Measurements from ENCODE around the gene TYW3. TPM values are rescaled to one million over a fixed set of nuclear protein-coding genes. Genes with fewer than 3 reads are reported as not detected.
"Not testable (repeated sequence)": the region's sequence is repeated elsewhere in the genome, so short reads cannot be mapped to it uniquely, and the experiment has no call there.

TYW3 gene
- total RNA-seq, 1 donor from 2014 or later, result 33.7 TPM

DNA sequence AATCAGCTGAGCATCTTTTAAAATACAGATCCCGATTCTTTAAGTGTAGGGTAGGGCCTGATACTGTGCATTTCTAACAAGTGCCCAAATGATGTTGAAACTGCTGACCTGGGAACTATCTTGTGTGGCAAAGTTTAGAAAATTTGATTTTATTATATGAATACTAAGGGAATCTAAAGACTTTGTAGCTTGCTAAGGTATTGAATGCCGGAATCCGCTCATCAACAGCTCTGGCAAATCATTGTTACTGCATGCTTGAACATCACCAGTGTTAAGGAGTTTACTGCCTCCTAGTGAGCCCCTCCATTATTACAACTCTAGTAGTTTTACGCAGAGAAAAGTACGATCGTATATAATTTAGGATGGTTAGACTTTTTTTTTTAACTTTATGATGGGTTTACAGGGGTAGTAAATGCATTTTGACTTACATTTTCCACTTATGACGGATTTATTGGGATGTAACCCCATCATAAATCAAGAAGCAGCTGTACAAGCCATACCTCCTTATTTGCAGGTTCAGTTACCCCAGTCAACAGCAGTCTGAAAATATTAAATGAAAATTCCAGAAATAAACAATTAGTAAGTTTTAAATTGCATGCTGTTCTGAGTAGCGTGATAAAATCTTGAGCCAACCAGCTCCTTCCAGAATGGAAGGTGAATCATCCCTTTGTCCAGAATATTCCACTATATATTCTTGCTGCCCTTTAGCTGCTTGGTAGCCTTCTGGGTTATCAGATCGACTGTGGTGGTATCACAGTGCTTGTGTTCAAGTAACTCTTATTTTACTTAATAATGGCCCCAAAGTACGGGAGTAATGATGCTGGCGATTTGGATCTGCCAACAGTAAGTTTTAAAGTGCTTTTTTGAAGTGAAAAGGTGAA, 892 bp downstream of the TYW3 start:
- intact Hi-C loops (cut with micrococcal nuclease), result loop anchor here (1.0 to 10.0 kb wide), 6 partner anchors 29 to 1051 kb away; partner anchors contain the start of genes ACADM, FPGT, LRRIQ3 and RABGGTB
- Mint-ChIP-seq H3K4me1 (ENCODE audit: low read depth) (peaks cover 37% of the 10 kb centered on the region), H3K27me3 (ENCODE audit: insufficient read depth) (no peaks in the 10 kb centered on the region), H3K9me3 (no peaks in the 10 kb centered on the region), H3K36me3 (ENCODE audit: low read depth) (peaks cover 14% of the 10 kb centered on the region), H3K4me3 (peak overlapping the region; percentile 93), H3K27ac (peak overlapping the region; percentile 99)
- peak; percentile 31 for DNase-seq (ENCODE audit: low spot score)

DNA sequence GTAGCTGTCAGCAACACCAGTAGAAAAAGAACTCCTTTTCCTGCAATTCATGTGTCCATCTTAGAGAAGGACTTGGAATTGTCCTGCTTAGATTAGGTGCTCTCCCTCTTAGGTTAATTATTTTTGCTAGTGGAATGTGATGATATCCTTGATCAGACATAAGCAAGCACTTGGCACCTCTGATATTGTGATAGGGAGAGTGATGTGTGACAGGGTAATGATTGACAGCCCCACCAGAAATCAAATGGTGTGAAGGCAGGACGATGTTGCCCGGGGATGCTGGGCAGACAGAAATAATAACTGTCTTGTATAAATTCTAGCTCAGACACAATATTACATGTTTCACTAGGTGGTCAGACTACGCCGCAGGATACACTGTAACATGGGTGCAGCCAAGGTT, 4.4 kb downstream of the TYW3 start:
- H3K4me1 Mint-ChIP-seq (ENCODE audit: low read depth), result peaks cover 22% of the 10 kb centered on the region
- no peak overlapping the region for H3K27ac Mint-ChIP-seq
- H3K36me3 Mint-ChIP-seq (ENCODE audit: low read depth), result peaks cover 41% of the 10 kb centered on the region

DNA sequence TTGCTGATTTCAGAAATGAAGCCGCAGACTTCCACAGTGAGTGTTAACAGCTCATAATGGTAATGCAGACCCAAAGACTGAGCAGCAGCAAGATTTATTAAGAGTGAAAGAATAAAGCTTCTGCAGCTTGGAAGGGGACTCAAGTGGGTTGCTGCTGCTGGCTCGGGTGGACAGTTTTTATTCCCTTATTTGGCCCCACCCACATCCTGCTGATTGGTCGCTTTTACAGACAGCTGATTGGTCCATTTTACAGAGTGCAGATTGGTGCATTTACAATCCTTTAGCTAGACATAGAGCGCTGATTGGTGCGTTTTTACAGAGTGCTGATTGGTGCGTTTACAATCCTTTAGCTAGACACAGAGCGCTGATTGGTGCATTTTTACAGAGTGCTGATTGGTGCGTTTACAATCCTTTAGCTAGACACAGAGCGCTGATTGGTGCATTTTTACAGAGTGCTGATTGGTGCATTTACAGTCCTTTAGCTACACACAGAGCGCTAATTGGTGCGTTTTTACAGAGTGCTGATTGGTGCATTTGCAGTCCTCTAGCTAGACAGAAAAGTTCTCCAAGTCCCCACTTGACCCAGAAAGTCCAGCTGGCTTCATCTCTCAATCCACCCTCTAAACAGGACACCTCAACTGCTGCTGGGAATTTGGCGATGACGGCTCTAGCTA, 7.5 kb downstream of the TYW3 start:
- peaks cover 22% of the 10 kb centered on the region for H3K9me3 Mint-ChIP-seq
- H3K4me3 Mint-ChIP-seq; H3K27me3 Mint-ChIP-seq (ENCODE audit: insufficient read depth); intact Hi-C loops (cut with micrococcal nuclease); H3K27ac Mint-ChIP-seq; DNase-seq (ENCODE audit: low spot score); H3K4me1 Mint-ChIP-seq (ENCODE audit: low read depth): not testable (repeated sequence)
- H3K36me3 Mint-ChIP-seq (ENCODE audit: low read depth), result peaks cover 66% of the 10 kb centered on the region

More for the DNA sequence above, 4.4 kb downstream of the TYW3 start:
- no peak overlapping the region for H3K4me3 Mint-ChIP-seq
- H3K27me3 Mint-ChIP-seq (ENCODE audit: insufficient read depth), result no peaks in the 10 kb centered on the region
- peaks cover 10% of the 10 kb centered on the region for H3K9me3 Mint-ChIP-seq
- DNase-seq (ENCODE audit: low spot score), result no peak
- intact Hi-C loops (cut with micrococcal nuclease), result loop anchor here (10.0 kb wide), 1 partner anchor 1047 kb away; the partner anchor contains the start of gene RABGGTB

DNA sequence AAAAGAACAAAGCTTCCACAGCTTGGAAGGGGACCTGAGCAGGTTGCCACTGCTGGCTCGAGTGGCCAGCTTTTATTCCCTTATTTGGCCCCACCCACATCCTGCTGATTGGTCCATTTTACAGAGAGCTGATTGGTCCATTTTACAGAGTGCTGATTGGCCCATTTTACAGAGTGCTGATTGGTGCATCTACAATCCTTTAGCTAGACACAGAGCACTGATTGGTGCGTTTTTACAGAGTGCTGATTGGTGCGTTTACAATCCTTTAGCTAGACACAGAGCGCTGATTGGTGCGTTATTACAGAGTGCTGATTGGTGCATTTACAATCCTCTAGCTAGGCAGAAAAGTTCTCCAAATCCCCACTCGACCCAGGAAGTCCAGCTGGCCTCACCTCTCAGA, 12.3 kb downstream of the TYW3 start:
- not testable (repeated sequence) for DNase-seq (ENCODE audit: low spot score)

DNA sequence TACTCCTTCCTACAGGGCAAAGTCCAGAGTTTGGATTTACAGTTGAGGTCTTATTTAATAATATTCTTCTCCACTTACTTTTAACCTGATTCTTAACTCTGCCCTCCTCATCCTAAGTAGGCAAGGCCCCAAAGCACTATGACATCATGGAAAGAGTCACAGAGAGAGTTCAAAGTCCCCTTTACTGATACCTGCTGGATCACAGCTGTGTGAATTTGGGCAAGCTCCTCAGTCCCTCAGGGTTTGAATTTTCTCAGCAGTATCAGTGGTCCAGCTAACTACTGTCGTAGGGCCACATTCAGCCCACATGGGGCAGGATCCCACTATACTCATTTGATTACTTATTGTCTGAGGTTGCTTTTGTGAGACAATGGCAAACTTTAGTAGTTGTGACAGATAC, 16.0 kb downstream of the TYW3 start:
- no peaks in the 10 kb centered on the region for H3K27me3 Mint-ChIP-seq (ENCODE audit: insufficient read depth)
- H3K4me3 Mint-ChIP-seq, result no peak overlapping the region
- intact Hi-C loops (cut with micrococcal nuclease), result no loop called here
- H3K9me3 Mint-ChIP-seq, result peaks cover 6% of the 10 kb centered on the region
- H3K27ac Mint-ChIP-seq, result no peak overlapping the region
- DNase-seq (ENCODE audit: low spot score), result no peak
- H3K4me1 Mint-ChIP-seq (ENCODE audit: low read depth), result no peaks in the 10 kb centered on the region
- H3K36me3 Mint-ChIP-seq (ENCODE audit: low read depth), result peaks cover 49% of the 10 kb centered on the region

More for the DNA sequence above, 12.3 kb downstream of the TYW3 start:
- peaks cover 13% of the 10 kb centered on the region for H3K9me3 Mint-ChIP-seq
- H3K4me1 Mint-ChIP-seq (ENCODE audit: low read depth); intact Hi-C loops (cut with micrococcal nuclease); H3K27me3 Mint-ChIP-seq (ENCODE audit: insufficient read depth); H3K27ac Mint-ChIP-seq; H3K4me3 Mint-ChIP-seq: not testable (repeated sequence)
- peaks cover 63% of the 10 kb centered on the region for H3K36me3 Mint-ChIP-seq (ENCODE audit: low read depth)

DNA sequence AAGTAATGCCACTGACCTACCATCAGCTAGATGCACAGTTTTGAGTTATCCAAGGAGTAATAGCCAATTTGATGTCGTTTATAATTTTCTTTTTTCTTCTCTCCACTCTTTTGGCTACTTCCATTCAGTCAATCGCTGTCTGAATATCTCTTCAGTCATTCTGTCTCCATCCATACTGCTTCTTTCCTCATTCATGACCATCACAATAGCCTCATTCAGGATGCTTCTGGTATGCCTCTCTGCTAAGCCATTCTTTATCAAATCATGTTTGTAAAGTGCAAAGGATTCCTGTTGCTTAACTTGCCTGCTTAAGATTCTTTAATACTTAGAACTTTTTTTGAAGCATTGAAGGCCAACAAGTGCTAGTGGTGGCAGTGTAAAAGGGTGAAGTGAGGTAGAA, 20.2 kb downstream of the TYW3 start:
- H3K9me3 Mint-ChIP-seq, result peaks cover 17% of the 10 kb centered on the region
- H3K36me3 Mint-ChIP-seq (ENCODE audit: low read depth), result peaks cover 61% of the 10 kb centered on the region
- no peaks in the 10 kb centered on the region for H3K4me1 Mint-ChIP-seq (ENCODE audit: low read depth)
- intact Hi-C loops (cut with micrococcal nuclease), result no loop called here
- no peak for DNase-seq (ENCODE audit: low spot score)
- H3K27me3 Mint-ChIP-seq (ENCODE audit: insufficient read depth), result no peaks in the 10 kb centered on the region
- H3K4me3 Mint-ChIP-seq, result no peak overlapping the region
- no peak overlapping the region for H3K27ac Mint-ChIP-seq

DNA sequence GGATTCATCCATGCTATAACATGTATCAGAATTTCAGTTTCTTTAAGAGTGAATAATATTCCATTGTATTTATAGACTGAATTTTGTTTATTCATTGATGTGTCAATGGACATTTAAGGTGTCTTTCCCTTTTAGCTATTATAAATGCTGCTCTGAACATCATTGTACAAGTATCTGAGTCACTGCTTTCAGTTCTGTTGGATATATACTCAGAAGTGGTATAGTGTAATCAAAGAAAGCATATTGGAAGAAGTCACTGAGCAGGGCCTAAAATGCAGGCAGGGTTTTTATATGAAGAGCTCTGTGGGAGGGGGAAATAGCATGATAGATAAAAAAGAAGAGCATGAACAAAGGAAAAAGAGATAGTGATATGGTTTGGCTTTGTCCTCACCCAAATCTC, 22.5 kb downstream of the TYW3 start:
- no peak overlapping the region for H3K27ac Mint-ChIP-seq
- H3K4me3 Mint-ChIP-seq, result no peak overlapping the region
- H3K9me3 Mint-ChIP-seq, result peaks cover 17% of the 10 kb centered on the region
- peaks cover 68% of the 10 kb centered on the region for H3K36me3 Mint-ChIP-seq (ENCODE audit: low read depth)
- no peaks in the 10 kb centered on the region for H3K27me3 Mint-ChIP-seq (ENCODE audit: insufficient read depth)
- intact Hi-C loops (cut with micrococcal nuclease), result no loop called here
- no peaks in the 10 kb centered on the region for H3K4me1 Mint-ChIP-seq (ENCODE audit: low read depth)
- no peak for DNase-seq (ENCODE audit: low spot score)

DNA sequence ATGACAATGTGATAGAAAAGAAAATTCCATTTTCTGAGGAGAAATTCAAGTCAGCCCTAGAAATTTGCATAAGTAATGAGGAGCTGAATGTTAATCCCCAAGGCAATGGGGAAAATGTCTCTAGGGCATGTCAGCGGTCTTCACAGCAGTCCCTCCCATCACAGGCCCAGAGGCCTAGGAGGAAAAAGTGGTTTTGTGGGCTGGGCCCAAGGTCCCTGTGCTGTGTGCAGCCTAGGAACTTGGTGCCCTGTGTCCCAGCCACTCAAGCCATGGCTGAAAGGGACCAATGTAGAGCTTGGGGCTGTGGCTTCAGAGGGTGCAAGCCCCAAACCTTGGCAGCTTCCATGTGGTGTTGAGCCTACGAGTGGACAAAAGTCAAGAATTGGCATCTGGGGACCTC, 23.7 kb downstream of the TYW3 start:
- H3K4me1 Mint-ChIP-seq (ENCODE audit: low read depth); intact Hi-C loops (cut with micrococcal nuclease); H3K4me3 Mint-ChIP-seq; H3K27me3 Mint-ChIP-seq (ENCODE audit: insufficient read depth); H3K27ac Mint-ChIP-seq; DNase-seq (ENCODE audit: low spot score): not testable (repeated sequence)
- Mint-ChIP-seq H3K36me3 (ENCODE audit: low read depth) (peaks cover 69% of the 10 kb centered on the region), H3K9me3 (peaks cover 17% of the 10 kb centered on the region)

DNA sequence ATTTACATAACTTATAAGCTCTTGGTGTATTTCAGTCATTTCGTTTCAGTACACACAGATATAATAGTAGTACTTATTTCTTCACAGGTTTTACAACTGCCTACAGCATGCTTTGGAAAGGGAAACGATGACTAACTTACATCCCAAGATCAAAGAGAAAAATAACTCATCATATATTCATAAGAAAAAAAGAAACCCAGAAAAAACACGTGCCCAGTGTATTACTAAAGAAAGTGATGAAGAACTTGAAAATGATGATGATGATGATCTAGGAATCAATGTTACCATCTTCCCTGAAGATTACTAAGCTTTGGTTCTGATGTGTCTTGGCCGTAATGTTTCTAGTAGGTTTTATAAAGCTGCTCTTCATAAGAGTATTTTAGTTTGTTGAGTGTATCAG, 30.9 kb downstream of the TYW3 start:
- intact Hi-C loops (cut with micrococcal nuclease), result loop anchor here (2.0 kb wide), 1 partner anchor 31 kb away; the partner anchor contains the start of genes CRYZ and TYW3
- Mint-ChIP-seq H3K9me3 (no peaks in the 10 kb centered on the region), H3K27ac (peak overlapping the region; percentile 20), H3K4me3 (no peak overlapping the region), H3K27me3 (ENCODE audit: insufficient read depth) (no peaks in the 10 kb centered on the region), H3K36me3 (ENCODE audit: low read depth) (peaks cover 29% of the 10 kb centered on the region), H3K4me1 (ENCODE audit: low read depth) (peaks cover 10% of the 10 kb centered on the region)
- DNase-seq (ENCODE audit: low spot score), result no peak

DNA sequence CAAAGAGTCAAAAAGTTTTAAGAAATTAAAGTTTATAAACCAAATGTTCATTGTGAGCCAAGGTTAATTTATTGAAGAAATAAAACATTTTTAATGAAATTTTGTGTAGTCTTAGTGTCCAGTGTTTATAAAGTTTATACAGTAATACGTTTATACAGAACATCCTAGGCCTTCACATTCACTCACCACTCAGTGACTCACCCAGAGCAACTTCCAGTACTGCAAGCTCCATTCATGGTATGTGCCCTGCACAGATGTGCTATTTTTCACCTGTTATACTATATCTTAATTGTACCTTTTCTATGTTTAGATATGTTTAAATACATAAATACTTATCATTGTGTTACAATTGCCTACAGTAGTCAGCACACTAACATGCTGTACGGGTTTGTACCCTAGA, 33.6 kb downstream of the TYW3 start:
- intact Hi-C loops (cut with micrococcal nuclease), result no loop called here
- peaks cover 13% of the 10 kb centered on the region for H3K36me3 Mint-ChIP-seq (ENCODE audit: low read depth)
- no peaks in the 10 kb centered on the region for H3K27me3 Mint-ChIP-seq (ENCODE audit: insufficient read depth)
- no peak overlapping the region for H3K27ac Mint-ChIP-seq
- H3K4me1 Mint-ChIP-seq (ENCODE audit: low read depth), result peaks cover 10% of the 10 kb centered on the region
- H3K4me3 Mint-ChIP-seq, result no peak overlapping the region
- H3K9me3 Mint-ChIP-seq, result no peaks in the 10 kb centered on the region
- no peak for DNase-seq (ENCODE audit: low spot score)

DNA sequence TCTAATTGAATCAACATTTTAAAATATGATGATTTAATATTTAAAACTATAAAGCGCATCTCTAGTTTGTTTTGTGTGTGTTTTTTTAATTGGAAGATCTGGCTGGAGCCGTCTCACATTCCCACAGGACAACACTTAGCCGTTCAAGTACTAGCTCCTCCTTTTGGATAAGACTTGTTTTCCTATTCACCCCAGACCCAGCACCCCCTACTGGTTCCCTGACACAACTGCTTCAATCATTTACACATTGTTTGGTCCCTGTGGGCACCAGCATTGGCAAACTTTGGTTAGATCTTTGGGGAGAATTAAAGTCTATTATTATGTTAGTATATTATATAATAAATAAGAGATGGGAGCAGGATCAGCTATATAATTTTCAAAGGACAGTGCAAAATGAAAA, 34.5 kb downstream of the TYW3 start:
- Mint-ChIP-seq H3K4me3 (no peak overlapping the region), H3K4me1 (ENCODE audit: low read depth) (peaks cover 10% of the 10 kb centered on the region), H3K27ac (no peak overlapping the region), H3K27me3 (ENCODE audit: insufficient read depth) (no peaks in the 10 kb centered on the region), H3K9me3 (no peaks in the 10 kb centered on the region), H3K36me3 (ENCODE audit: low read depth) (peaks cover 8% of the 10 kb centered on the region)
- intact Hi-C loops (cut with micrococcal nuclease), result no loop called here
- no peak for DNase-seq (ENCODE audit: low spot score)

DNA sequence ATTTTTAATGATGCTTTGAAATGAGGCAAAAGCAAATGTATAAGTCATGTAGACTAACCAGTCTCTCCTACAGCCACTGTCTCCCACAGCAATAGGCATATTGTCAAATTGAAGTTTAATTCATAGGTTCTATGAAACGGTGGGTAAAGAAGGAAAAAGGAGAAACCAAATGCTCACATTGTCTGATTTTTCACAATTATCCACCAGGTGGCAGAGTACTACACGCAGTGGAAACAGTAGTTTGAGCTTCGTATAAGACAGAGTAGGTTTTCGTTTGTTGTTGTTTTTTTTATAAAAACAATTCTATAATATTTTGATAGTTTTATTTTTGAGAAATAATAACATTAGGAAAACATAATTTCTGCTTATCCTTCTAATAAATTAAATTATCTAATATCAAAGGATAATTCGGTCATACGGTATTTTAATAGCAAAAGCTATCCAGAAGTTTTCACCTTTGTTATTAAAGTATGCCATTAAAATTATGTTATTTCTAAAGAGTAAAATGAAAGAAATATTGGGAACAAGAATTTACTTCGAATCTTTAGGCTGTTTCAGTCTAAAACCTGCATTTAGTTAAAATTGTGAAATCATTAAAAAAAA, 39.1 kb downstream of the TYW3 start:
- H3K27ac Mint-ChIP-seq, result no peak overlapping the region
- no peak overlapping the region for H3K4me3 Mint-ChIP-seq
- H3K36me3 Mint-ChIP-seq (ENCODE audit: low read depth), result no peaks in the 10 kb centered on the region
- DNase-seq (ENCODE audit: low spot score), result no peak
- intact Hi-C loops (cut with micrococcal nuclease), result loop anchor here (10.0 kb wide), 1 partner anchor 363 kb away; the partner anchor contains the start of gene LHX8
- no peaks in the 10 kb centered on the region for H3K9me3 Mint-ChIP-seq
- H3K27me3 Mint-ChIP-seq (ENCODE audit: insufficient read depth), result no peaks in the 10 kb centered on the region
- H3K4me1 Mint-ChIP-seq (ENCODE audit: low read depth), result no peaks in the 10 kb centered on the region

DNA sequence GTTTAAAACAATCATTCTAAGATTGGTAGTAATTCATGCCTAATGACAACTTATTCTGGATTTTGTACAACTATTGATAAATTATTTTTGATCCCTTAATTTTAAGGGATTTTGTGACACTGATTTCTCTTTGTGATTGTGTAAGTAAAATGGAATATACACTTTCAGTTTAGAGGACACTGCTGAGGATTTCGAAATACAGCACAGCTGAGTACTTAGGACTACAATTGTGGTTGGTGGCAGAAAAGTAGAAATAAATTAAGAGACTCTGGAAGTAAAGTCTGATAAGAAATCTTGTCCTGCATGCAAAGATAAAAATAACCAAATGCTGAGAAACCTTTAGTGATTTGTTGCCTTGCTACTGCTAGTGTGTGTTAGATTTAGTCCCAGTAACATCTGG, 40.0 kb downstream of the TYW3 start:
- H3K36me3 Mint-ChIP-seq (ENCODE audit: low read depth), result no peaks in the 10 kb centered on the region
- H3K27me3 Mint-ChIP-seq (ENCODE audit: insufficient read depth), result no peaks in the 10 kb centered on the region
- H3K9me3 Mint-ChIP-seq, result no peaks in the 10 kb centered on the region
- no peak overlapping the region for H3K4me3 Mint-ChIP-seq
- no peak overlapping the region for H3K27ac Mint-ChIP-seq
- H3K4me1 Mint-ChIP-seq (ENCODE audit: low read depth), result no peaks in the 10 kb centered on the region
- no peak for DNase-seq (ENCODE audit: low spot score)
- intact Hi-C loops (cut with micrococcal nuclease), result loop anchor here (10.0 kb wide), 1 partner anchor 362 kb away; the partner anchor contains the start of gene LHX8
